Stimulated activated CD8-positive, alpha-beta memory T cell treated with anti-CD3 and anti-CD28 coated beads, Interleukin-15, amount 100 ng/mL, for 1 hour (primary cell): ENCODE measurements around the gene TANK.

Source experiments
- DNase-seq: peaks from one replicate; pipeline ENCODE4 v3.0.0-alpha.2; 2020; ENCODE audit warnings: low read depth

Gene TANK

GRCh38 chr2:161134547-161135518 lies 25.4 kb upstream of the TANK start:
- no peak for DNase-seq

DNA sequence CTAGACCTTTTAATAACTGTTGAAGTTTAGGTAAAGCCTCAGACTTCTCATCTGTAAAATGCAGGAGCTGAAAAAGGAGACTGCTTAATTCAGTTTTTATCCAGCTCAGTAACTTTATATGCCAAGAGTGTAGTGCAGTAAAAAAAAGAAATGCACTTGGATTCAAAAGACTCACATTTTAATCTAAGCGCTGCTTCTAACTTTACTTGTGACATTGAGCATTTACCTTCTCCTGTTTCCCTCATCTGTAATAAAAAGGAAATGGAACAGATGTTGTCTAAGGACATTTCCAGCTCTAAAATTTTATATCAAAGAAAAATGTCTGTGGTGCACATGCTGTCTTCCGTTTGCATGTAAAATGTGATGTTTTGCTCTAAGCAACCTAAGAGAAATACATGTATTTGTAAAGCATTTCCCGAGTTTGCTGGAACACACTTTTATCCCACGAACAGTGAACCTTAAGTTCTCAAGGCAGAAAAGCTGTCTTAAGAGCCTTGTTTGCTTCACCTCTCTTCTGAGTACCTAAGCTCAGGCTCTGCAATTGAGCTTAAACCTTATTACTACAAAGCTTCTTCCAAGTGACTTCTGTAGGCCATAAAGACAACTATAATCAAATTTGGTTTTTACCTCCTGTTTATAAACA lies 24.2 kb upstream of the TANK start:
- DNase-seq = no peak

- DNase-seq = no peak
These were observed 23.4 kb upstream of the TANK start for GRCh38 chr2:161136696-161137324.

DNA sequence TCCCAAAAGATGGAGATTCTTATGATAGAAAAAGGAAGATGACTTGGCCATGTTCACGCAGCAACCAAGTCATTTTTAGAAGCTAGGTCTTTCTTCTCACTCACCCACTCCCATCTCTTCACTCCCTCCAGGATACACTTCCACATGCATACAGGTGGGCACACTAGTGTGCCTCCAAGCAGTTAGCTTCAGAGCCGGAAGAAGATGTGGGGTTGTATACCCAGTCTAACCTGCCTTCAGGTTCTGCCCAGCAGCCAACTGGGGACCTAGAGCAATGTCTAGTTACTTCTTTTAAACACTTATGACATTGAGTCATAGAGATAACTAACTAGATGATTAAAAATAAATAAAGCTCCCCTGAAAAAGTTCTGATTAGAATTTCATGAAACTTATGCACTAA lies 21.8 kb upstream of the TANK start:
- DNase-seq = no peak

GRCh38 chr2:161139098-161139987 lies 20.9 kb upstream of the TANK start:
- no peak for DNase-seq

GRCh38 chr2:161141033-161141432 lies 19.2 kb upstream of the TANK start:
- no peak for DNase-seq

DNA sequence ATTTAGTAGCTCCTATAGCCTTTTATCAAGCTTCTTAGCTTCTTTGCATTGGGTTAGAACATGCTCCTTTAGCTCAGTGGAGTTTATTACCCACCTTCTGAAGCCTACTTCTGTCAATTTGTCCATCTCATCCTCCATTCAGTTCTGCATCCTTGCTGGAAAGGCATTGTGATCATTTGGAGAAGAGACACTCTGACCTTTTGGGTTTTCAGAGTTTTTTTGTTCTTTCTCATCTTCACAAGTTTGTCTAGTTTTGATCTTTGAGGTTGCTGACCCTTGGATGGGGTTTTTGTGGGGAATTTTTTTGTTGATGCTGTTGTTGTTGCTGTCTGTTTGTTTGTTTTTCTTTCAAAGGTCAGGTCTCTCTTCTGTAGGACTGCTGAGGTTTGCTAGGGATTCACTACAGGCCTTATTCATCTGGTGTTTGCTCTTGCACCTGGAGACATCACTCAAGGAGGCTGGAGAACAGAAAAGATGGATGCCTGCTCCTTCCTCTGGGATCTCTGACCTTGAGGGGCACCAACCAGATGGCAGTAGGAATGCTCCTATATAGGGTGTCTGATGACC lies 13.9 kb upstream of the TANK start:
- DNase-seq = no peak

DNA sequence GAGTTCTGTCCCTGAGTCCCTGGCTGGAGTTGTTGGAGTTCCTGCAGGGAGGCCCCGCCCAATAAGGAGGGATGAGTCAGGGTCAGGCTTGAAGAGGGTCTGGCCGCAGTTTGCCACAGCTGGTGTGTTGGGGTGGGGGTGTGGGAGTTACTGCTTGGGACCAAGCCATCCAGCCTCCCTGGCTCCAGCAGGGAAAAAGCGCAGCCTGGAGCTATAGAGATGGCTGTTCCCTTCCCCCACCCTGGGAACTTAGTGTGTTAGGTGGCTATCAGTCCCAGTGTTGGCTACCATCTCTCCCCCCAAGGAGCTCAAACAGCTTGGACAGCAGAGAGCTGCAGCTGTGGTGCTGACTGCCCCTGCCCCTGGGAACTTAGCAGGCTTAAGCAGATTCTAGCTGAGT lies 13.2 kb upstream of the TANK start:
- DNase-seq = no peak

GRCh38 chr2:161147856-161148255 lies 12.4 kb upstream of the TANK start:
- no peak for DNase-seq

- no peak for DNase-seq
These were observed 9.5 kb upstream of the TANK start for GRCh38 chr2:161150704-161151103.

GRCh38 chr2:161152302-161152701 lies 7.9 kb upstream of the TANK start:
- no peak for DNase-seq

GRCh38 chr2:161158882-161159281 lies 1.3 kb upstream of the TANK start:
- no peak for DNase-seq

DNA sequence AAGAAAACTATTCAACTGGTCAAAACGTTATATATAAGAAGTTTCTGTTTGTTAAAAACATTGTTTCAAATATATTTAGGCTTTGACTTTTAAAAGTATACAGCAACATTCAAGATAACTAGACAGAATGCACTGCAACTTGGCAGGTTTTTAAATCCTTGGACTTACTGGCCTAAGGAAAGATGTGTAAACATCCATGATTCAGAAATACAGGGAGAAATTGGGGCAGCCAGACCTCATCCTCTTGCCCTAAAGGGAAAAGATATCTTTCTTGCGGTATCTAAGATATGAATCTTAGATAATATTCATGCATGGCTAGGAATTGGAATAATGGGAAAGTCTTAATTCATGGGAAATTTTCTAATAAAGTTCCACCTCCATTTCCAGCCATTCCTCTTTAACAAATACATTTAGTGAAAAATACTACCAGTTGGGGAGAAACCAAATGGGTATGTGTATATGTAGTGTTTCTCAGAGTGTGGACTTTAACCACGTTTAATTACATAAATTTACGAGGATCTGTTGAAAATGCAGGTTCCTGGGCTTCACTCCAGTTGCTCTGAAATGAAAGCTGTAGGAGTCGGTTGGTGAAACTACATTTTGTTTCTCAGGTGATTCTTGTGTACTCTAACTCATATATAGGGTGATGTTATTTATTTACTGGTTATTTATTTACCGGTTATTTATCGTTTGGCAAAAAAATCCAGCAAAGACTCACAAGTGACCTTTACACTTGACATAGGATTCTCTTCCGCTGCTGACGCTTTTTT lies 587 bp upstream of the TANK start:
- DNase-seq = no peak

GRCh38 chr2:161161074-161161706 lies 962 bp downstream of the TANK start:
- DNase-seq = no peak

DNA sequence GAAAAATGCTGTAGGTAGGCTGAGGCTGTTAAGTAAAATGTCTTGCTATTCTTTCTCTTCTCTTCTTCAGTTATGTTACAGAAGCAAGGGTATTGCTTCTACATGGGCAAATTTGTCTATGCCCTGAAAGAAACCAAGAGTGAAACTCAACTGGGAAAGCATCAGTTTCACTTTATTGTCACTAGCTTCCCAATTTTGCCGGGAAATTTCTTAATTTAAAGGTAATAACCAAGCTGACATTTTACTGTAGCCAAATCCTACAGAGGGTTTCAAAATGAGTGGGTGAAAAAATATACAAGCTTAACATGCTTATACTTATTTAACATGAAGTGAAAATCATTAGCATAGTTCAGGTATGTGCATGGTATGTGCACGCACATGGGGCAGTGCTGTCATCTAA lies 3.2 kb downstream of the TANK start:
- DNase-seq = no peak

DNA sequence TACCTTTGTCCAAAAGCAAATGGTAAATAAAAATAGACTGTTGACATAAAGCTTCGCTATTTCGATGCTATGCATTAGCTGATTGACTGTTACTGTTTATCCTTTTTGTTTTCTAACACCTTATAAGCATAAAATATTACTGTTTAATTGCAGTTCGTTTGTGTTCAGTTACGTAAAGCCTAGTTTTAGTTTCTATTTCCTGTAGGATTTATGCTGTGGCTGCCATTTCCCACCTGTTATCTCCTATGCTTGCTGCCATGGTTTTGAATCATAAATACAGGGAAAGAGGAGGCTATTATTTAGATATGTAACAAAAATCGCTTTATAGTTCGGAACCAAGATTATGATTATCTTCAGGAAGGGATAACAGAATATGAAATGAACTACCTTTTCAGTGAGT lies 3.9 kb downstream of the TANK start:
- no peak for DNase-seq

- no peak for DNase-seq
These were observed 5.0 kb downstream of the TANK start for GRCh38 chr2:161165266-161165665.

- DNase-seq = no peak
These were observed 5.6 kb downstream of the TANK start for GRCh38 chr2:161165811-161166210.

- DNase-seq = no peak
These were observed 6.5 kb downstream of the TANK start for GRCh38 chr2:161166538-161167409.
